HG03520 (cell line): ENCODE data around the gene NAA15.
"Not testable (repeated sequence)": the region's sequence is repeated elsewhere in the genome, so short reads cannot be mapped to it uniquely, and the experiment has no call there.

Source experiments
- ATAC-seq: cut with Tn5 transposase; IDR thresholded peaks from one replicate; pipeline ENCODE4 v1.9.1; 2021; ENCODE audit warnings: mild to moderate bottlenecking, moderate library complexity; ENCODE audit not compliant: unreplicated experiment

The NAA15 gene

DNA sequence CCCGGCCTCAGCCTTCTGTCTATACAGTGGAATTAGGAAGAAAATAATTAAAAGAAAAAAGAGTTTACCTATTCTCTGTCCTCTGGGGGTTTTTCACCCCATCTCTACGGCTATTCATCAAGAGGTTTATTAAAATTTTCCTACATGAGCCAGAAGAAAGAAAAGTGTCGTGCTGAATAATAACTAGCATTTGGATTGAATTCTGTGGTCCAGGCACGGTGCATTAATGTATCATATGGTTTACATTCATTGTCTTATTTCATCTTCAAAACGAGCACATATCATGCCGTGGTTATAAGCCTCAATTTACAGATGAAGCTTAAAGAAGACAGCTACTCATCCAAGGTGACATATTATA is 5.4 kb upstream of the NAA15 start:
- ATAC-seq, result no peak

- ATAC-seq, result no peak
Measured at GRCh38 chr4:139297001-139297410, 4.3 kb upstream of the NAA15 start.

- no peak for ATAC-seq
Measured at GRCh38 chr4:139299536-139299935, 1.8 kb upstream of the NAA15 start.

DNA sequence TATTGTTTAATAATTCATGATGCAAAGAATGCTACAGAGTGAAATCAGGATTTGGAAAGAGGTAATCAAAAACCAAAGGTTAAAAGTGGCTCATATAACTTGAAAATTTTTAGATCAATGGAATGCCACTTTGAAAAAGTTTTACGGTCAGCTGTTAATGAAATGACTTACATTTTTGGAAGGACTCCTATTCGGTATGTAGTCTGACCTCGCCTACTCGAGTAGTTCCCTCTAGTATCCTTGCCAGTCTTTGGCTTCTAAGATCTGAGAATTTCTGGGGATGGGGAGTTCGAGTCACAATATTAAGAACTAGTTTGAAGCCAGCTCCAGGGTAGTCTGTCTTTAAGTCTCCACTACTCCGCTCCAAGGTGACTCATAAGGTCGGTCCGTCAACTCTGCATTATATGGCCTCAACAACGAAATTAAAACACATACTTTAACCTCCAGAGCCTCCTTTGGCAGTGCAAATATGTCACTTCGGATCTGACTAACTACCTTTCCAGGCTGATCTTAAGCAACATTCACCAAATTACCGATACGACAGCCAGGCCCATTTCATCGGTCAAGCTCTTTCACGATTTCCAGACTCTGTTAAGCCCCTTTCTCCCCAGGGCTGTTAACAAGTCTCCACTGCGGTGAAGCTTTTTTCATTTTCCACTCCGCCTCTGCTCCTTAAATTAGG is 733 bp upstream of the NAA15 start:
- no peak for ATAC-seq

DNA sequence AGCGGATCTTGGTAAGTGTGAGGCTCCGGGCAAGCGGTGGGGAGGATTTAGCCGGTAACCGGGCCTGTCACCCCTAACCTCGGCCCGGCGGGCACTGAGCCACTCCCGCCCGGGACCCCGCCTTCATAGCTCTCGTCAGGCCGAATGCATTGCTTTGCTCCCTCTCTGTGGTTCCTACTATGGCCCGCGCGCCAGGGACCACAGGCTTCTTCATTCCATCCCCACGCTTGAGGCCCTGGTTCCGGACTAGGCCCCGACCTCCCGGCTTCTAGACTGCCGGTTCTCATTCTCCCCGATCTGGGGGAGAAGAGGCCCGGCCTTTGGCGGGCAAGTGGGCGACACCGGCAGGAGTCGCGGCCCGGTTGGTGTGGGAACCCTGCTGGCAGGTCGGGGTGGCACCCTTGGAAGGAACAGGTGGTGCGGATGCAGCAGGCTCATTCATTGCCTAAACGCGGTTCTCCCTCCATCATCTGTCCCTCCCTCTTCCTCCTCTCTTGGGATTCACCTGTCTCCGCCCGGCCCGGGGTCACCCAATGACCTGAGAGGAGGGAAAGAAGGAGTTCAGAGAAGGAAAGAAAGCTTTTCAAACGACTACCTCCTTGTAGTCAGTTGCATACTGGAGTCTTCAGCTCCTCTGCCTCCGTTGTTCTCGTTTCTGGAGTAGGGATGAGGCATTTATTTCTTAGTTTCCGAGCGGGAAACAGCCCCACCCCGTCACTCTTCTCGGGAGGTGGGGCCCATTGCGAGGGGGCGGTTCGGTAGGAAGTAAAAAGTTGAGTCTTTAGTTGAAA is 711 bp downstream of the NAA15 start, which contains the start of gene NDUFC1:
Gene NDUFC1, minus strand, starts transcription at position 657 of the 791 bp plus-strand sequence. CDS start 6,679 bp downstream, outside the sequence.
- peak; percentile 30 for ATAC-seq

DNA sequence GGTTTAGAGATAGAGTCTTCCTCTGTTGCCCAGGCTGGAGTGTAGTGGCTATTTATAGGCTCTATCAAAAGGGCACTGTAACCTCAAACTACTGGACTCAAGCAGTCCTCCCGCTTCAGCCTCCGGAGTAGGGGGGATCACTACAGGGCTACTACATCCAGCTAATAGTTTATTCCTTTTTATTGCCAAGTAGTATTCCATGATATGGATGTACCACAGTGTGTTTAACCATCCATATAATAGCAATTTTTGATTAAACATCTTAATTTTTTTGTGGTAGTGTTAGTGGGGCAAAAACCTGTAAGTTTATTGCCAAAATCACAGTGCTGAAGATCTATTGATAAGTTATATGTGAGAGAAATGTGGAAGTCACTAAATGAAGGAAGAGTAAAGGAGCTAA is 3.6 kb downstream of the NAA15 start:
- ATAC-seq, result no peak

DNA sequence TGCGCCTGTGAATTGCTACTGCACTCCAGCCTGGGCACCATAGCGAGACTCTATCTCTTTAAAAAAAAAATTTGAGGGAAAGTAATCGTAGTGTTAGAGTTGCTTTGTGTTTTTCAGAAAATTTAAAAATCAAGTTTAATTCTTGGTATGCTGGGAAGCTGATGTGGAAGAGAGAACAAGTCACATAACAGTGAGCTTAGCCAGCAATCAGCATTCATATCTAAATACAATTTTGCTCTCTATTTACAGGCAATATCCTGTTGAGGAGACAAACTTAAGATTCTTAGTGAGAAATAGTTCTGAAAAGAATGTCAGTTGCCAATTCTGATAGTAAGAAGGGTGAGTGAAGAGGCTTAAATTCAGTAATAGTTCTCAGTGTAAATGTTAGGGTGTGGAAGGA is 10.6 kb downstream of the NAA15 start:
- no peak for ATAC-seq

DNA sequence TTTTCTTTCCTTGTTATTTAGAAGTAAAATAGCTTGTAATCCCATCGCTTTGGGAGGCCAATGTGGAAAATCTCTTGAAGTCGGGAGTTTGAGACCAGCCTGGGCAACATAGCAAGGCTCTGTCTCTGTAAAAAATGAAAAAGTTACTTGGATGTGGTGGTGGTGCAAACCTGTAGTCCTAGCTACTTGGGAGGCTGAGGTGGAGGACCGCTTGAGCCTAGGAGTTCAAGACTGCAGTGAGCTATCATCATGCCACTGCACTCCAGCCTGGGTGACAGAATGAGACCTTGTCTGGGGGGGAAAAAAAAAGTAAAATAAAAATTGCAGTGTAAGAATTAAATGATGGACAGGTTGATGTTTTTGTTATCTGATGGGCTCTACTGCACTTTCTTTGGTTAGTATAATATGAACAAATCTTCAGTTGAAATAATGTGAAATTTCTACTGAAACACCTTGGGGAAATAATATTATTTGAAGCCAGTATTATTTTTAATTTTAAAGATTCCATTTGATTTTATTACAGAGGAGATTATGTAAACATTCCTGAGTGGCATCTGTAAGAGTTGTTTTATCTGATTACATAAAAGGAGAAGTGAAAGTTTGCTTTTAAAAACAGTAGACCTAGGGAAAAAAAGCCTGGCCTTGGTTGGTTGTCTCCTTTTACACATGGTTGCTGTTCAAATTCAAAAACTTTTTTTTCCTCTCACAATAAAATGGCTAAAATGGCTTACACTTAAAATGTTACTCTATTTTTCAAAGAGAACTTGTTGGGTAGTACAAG is 11.4 kb downstream of the NAA15 start:
- ATAC-seq, result no peak

DNA sequence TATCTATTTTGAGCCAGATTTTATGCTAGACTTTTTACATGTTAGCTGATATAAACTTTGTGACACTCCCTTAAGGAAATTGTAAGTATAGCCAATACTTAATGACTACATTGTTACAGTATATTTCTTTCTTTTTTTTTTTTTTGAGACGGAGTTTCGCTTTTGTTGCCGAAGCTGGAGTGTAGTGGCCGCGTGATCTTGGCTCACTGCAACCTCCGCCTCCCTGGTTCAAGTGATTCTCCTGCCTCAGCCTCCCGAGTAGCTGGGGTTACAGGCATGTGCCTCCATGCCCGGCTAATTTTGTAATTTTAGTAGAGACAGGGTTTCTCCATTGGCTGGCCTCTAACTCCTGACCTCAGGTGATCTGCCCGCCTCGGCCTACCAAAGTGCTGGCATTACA is 12.1 kb downstream of the NAA15 start:
- ATAC-seq, result not testable (repeated sequence)

DNA sequence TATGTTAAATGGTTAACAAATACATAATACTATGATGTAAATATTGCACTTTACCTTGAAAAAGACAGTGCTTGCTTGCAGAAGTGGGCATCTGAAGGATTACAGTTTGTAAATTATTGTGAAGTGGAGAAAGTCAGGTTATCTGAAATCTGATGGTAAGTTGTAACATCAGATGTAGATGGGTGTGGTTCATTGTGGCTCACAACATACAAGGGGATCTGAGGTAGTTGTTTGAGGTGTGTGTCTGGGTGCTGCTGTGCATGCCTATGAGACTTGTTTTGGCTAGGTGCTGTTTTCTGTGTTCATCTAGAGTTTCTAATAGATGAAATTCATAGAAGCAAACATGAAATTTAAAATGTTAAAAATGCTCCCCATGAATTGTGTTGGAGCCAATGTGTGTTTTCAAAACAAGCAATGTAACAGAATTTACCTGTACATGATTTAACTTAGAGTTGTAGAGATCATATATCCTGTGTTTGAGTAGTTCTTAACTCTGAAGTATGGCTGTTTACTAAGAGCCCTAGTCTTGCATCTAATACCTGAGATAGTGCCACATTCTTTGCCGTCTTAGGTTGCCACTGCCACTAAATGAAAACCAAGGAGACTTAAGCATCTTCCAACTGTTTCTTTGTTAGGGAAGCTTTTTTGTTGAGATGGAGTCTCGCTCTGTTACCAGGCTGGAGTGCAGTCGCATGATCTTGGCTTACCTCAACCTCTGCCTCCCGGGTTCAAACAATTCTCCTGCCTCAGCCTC is 12.9 kb downstream of the NAA15 start:
- no peak for ATAC-seq

DNA sequence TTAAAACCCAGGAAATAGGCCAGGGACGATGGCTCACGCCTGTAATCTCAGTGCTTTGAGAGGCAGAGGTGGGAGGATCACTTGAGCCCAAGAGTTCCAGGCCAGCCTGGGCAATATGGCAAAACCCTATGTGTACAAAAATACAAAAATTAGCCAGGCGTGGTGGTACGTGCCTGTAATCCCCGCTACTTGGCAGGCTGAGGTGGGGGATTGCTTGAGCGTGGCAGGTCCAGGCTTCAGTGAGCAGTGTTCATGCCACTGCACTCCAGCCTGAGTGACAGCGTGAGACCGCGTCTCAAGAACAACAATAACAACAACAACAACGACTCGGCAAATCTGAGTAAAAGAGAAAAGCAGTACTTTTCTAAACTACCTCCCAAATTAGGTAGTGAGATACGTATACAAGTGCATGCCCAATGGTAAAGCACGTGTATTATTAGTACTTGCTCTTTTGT is 13.9 kb downstream of the NAA15 start:
- peak; percentile 78 for ATAC-seq

GRCh38 chr4:139316733-139317132 is 15.4 kb downstream of the NAA15 start:
- no peak for ATAC-seq

GRCh38 chr4:139317635-139318034 is 16.3 kb downstream of the NAA15 start:
- ATAC-seq, result no peak

DNA sequence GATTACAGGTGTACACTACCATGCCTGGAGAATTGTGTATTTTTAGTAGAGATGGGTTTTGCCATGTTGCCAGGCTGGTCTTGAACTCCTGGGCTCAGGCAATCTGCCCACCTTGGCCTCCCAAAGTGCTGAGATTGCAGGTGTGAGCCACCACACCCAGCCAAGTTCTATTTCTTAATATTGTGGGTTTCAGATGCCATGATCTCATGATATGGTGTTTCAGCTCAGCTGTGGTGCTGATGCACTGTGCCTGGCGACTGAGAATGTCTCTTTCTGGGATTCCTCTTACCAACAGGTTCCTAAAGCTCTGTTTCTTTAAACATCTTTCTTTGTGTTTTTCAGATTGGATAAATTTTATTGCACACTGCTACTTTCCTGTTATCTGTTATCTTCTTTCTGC is 18.3 kb downstream of the NAA15 start:
- no peak for ATAC-seq

DNA sequence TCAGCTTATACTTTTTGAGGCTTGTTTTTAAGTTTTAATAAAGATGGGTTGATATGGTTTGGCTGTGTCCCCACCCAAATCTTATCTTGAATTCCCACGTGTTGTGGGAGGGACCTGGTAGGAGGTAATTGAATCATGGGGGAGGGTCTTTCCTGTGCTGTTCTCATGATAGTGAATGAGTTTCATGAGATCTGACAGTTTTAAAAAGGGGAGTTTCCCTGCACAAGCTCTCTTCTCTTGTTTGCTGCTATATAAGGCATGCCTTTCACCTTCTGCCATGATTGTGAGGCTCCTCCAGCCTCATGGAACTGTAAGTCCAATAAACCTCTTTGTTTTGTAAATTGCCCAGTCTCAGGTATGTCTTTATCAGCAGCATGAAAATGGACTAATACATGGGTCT is 20.8 kb downstream of the NAA15 start:
- not testable (repeated sequence) for ATAC-seq

DNA sequence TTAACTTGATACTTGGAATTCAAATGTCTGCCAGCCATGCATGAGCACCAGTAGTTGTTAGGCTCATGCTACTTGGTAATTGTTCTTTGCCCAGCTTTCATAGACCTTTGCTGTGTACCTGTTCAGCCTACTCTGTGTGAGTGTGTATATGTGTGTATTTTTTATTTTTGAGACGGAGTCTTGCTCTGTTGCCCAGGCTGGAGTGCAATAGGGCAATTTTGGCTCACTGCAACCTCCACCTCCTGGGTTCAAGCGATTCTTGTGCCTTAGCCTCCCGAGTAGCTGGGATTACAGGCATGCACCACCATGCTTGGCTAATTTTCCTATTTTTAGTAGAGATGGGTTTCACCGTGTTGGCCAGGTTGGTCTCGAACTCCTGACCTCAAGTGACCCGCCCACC is 21.2 kb downstream of the NAA15 start:
- not testable (repeated sequence) for ATAC-seq

GRCh38 chr4:139324620-139325019 is 23.3 kb downstream of the NAA15 start:
- no peak for ATAC-seq

GRCh38 chr4:139329665-139330200 is 28.4 kb downstream of the NAA15 start:
- ATAC-seq, result no peak

DNA sequence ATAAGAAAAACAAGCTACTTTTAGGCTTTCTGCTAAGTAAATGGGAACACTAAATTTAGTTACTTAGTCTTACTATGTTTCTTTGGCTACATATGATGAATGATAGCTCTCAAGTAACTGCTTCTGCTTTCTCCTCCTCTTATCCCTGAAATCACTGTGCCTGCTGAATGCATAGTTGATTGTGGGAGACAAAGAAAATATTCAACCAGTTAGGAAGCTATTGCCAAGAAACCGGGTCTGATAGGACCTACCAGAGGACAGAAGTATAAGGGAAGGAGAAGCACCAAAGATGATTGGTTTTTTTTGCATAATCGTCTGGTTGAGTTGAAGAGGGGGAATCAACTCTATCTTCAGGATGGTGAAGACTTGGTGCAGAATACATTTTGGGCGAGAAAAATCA is 29.0 kb downstream of the NAA15 start:
- ATAC-seq, result no peak

GRCh38 chr4:139331185-139331584 is 29.9 kb downstream of the NAA15 start:
- no peak for ATAC-seq

GRCh38 chr4:139333046-139333445 is 31.7 kb downstream of the NAA15 start:
- no peak for ATAC-seq
